ENCODE data around the gene SLC1A5.

SLC1A5 gene

DNA sequence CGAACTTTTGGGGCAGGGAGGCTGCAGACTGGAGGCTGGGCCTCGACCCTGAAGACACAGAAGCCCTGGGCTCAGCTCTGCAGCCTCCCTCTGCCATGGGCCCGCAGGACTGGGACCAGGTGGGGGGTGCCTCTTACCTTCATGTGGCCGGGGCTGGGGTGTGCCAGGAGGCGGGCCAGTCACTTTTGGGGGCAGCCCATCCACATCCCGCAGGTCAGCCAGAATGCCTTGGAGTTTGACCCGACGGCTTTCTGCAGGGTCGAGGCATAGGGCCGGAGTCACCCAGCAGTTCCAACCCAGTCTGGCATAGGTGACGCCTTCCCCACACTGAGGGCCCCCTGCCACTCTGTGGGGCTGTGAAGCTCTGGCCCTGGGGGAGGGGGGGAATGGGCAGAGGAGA, 60.6 kb downstream of the SLC1A5 start:
- Histone ChIP-seq H3K27me3 (ENCODE audit: control insufficient read depth, insufficient read depth, low read length) (no peaks in the 10 kb centered on the region), H3K4me1 (no peaks in the 10 kb centered on the region), H3K4me3 (ENCODE audit: low read depth, low read length) (no peak overlapping the region), H3K9ac (no peak overlapping the region), H2AFZ (no peak overlapping the region), H3K79me2 (peaks cover 2% of the 10 kb centered on the region), H3K27ac (no peak overlapping the region), H3K4me2 (ENCODE audit: low read length) (no peak overlapping the region), H3K36me3 (ENCODE audit: control insufficient read depth, insufficient read depth, low read length) (no peaks in the 10 kb centered on the region), H3K9me3 (ENCODE audit: control insufficient read depth, low read length) (no peaks in the 10 kb centered on the region)
- TF ChIP-seq, protein P1, sequence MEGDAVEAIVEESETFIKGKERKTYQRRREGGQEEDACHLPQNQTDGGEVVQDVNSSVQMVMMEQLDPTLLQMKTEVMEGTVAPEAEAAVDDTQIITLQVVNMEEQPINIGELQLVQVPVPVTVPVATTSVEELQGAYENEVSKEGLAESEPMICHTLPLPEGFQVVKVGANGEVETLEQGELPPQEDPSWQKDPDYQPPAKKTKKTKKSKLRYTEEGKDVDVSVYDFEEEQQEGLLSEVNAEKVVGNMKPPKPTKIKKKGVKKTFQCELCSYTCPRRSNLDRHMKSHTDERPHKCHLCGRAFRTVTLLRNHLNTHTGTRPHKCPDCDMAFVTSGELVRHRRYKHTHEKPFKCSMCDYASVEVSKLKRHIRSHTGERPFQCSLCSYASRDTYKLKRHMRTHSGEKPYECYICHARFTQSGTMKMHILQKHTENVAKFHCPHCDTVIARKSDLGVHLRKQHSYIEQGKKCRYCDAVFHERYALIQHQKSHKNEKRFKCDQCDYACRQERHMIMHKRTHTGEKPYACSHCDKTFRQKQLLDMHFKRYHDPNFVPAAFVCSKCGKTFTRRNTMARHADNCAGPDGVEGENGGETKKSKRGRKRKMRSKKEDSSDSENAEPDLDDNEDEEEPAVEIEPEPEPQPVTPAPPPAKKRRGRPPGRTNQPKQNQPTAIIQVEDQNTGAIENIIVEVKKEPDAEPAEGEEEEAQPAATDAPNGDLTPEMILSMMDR (IDR thresholded peaks at IDR 0.05), result no peak

DNA sequence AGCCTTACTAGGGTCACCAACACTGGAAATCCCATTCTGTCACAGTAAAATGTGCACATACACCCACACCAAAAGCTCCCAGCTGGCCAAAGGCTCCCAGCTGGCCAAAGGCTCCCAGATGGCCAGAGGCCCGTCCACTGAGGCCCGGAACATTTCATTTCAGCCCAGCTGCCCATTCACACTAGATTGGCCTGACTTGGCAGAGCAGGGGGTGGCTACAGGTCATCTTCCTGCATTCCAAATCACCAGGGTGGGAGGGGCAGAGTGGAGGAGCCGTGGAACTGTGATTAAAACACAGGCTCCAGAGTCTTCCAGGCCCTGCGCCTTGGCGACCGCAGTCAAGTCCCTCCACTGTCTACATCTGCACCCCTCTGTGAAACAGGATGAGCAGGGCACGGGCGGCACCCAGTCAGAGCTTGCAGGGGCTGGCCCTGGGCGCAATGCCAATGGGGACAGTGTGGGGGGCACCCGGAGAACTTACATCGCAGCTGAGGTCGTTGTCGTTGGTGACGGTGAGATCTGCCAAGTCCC, 61.4 kb downstream of the SLC1A5 start:
- no peaks in the 10 kb centered on the region for H3K4me1 ChIP-seq
- no peak overlapping the region for H3K4me2 ChIP-seq (ENCODE audit: low read length)
- no peaks in the 10 kb centered on the region for H3K27me3 ChIP-seq (ENCODE audit: control insufficient read depth, insufficient read depth, low read length)
- H3K36me3 ChIP-seq (ENCODE audit: control insufficient read depth, insufficient read depth, low read length), result no peaks in the 10 kb centered on the region
- H3K79me2 ChIP-seq, result peaks cover 2% of the 10 kb centered on the region
- TF ChIP-seq, protein P1 (IDR thresholded peaks at IDR 0.05), result no peak
- no peak overlapping the region for H2AFZ ChIP-seq
- H3K27ac ChIP-seq, result no peak overlapping the region
- no peak overlapping the region for H3K9ac ChIP-seq
- H3K4me3 ChIP-seq (ENCODE audit: low read depth, low read length), result no peak overlapping the region
- no peaks in the 10 kb centered on the region for H3K9me3 ChIP-seq (ENCODE audit: control insufficient read depth, low read length)

DNA sequence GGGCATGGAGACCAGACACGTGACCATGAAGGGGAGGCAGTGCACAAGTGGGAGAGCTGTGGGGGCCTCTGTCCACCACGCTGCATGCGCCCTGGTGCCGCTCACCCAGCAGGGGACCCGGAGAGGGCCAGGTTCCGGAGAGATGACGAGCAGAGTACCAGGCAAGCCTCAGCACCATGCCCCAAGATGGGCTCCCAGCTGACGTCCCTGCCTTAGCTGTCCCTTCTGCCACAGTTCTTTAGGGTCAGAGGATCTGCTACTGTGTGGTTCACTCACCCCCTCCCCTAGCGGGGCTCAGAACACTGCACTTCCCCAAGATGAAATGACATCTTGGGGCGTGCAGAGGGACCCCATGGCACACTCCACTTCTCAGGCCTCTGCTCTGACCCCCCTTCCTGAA, 61.8 kb downstream of the SLC1A5 start:
- Histone ChIP-seq H3K36me3 (ENCODE audit: control insufficient read depth, insufficient read depth, low read length) (no peaks in the 10 kb centered on the region), H3K79me2 (peaks cover 2% of the 10 kb centered on the region), H3K27ac (no peak overlapping the region), H3K4me2 (ENCODE audit: low read length) (no peak overlapping the region), H2AFZ (no peak overlapping the region), H3K9me3 (ENCODE audit: control insufficient read depth, low read length) (no peaks in the 10 kb centered on the region), H3K4me3 (ENCODE audit: low read depth, low read length) (no peak overlapping the region), H3K4me1 (no peaks in the 10 kb centered on the region), H3K27me3 (ENCODE audit: control insufficient read depth, insufficient read depth, low read length) (no peaks in the 10 kb centered on the region), H3K9ac (no peak overlapping the region)
- TF ChIP-seq, protein P1 (IDR thresholded peaks at IDR 0.05), result no peak

DNA sequence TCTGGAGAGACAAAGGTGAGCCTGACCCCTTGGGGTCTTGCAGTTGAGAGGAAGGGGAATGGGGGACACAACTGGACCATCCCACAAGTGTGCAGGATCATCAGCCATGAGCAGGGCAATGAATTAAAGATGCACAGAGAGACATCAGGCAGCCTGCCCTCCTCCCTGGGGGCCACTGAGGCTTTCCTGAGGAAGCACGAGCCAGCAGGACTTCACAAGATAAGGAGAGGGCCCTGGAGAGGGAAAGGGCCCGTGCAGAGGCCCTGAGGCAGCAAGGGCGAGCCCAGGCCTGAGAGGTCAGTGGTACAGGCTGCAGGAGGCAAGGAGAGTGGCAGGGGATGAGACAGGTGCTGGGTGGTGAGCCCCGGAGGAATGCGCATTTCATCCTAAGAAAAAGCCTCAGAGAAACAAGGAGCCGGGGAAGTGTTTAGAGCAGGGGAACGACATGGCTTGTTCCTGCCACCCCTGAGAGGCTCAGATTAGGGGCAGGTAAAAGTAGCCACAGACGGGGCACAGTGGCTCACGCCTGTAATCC, 62.5 kb downstream of the SLC1A5 start:
- Histone ChIP-seq H3K4me2 (ENCODE audit: low read length) (no peak overlapping the region), H3K27ac (no peak overlapping the region), H3K27me3 (ENCODE audit: control insufficient read depth, insufficient read depth, low read length) (no peaks in the 10 kb centered on the region), H3K4me1 (no peaks in the 10 kb centered on the region), H3K4me3 (ENCODE audit: low read depth, low read length) (no peak overlapping the region), H2AFZ (no peak overlapping the region), H3K9ac (no peak overlapping the region), H3K36me3 (ENCODE audit: control insufficient read depth, insufficient read depth, low read length) (no peaks in the 10 kb centered on the region), H3K9me3 (ENCODE audit: control insufficient read depth, low read length) (no peaks in the 10 kb centered on the region), H3K79me2 (peaks cover 2% of the 10 kb centered on the region)
- TF ChIP-seq, protein P1 (IDR thresholded peaks at IDR 0.05), result no peak

Data from parathyroid adenoma (tissue), 2 donors.